HG02943 (cell line): ENCODE measurements around the gene SCN3B.

Experiments
- ATAC-seq: cut with Tn5 transposase; IDR thresholded peaks from one replicate; pipeline ENCODE4 v1.9.1; 2021; ENCODE audit warnings: mild to moderate bottlenecking, low read depth, moderate library complexity; ENCODE audit not compliant: unreplicated experiment

SCN3B gene

DNA sequence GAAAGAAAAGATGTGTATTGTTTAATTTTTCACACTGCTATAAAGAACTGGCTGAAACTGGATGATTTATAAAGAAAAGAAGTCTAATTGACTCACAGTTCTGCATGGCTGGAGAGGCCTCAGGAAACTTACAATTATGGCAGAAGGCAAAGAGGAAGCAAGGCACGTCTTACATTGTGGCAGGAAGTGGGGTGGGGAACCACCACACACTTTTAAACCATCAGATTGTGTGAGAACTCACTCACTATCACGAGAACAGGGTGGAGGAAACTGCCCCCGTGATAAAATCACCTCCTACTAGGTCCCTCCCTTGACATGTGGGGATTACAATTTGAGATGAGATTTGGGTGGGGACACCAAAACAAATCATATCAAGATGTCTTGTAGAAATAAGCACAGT lies 5.5 kb upstream of the SCN3B start:
- peak; percentile 69 for ATAC-seq

DNA sequence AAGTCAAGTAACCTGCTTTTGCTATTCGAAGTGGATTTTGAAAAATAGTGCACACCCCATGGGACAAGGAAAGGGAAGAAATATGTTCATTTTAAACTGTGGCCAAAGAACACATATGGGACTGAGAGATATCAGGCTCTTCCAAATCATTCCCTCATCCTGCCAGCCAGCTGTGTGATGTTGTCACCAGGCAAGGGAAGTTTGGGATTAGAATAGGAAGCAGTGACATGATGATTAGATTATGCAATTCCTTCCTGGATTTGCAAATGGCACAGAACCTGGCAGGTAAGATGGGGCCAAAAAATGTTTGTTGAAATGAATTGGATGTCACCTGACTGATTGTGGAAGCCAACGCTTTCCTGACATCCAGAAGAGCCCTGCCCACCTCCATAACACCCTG lies 4.9 kb upstream of the SCN3B start:
- no peak for ATAC-seq

DNA sequence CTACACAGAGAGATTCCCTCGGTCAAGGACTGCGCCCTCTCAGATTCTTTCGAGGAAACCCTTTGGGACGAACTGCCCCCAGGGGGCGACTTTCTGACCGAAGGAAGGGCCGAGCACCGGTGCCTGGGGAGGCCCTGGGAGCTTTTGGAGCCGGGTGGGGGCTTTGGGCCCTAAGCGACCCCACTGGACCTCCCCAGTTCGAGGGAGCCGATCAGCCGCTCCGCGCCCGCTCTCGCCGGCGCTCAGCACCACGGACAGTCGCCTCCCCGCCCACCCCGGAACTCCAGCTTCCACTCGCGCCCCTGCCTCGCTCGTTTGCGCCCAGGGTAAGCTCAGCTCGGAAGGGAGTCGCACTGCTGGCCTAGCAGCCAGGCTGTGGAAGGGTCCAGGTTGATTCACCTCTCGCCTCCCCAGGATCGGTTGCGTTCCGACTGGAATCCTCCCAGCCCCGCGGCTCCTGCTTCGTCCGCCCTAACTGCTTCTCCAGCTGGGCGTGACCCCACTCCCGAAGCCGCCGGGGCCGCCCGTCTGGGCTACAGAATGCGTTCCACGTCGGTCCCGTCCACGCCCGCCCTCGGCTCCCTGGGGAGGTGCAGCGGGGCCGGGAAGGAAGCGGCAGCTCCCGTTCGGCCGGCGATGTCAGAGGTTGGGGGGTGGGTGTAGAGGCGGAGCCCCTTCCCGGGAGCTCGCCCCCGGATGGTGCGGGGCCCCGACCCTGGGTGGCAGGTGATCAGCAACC lies 428 bp downstream of the SCN3B start:
- no peak for ATAC-seq

DNA sequence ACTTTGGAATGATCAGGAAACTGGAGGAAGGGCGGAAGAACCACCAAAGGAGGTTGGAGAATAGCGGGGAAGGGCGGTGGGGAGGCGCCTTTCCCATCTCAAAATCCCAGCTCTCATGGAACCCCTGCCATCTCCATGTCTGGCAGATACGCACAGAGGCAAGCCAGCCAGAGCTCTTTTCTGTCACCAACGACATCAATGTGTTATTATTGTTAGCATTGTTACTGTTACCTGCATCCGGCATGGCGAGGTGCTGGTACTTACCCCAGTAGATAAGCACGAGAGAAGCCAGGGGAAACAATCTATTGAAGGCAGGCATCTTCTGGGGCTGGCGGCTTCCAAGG lies 969 bp downstream of the SCN3B start:
- no peak for ATAC-seq

GRCh38 chr11:123652599-123652998 lies 1.8 kb downstream of the SCN3B start:
- ATAC-seq, result no peak

- ATAC-seq, result no peak
These were observed 3.5 kb downstream of the SCN3B start for GRCh38 chr11:123650901-123651300.

GRCh38 chr11:123645286-123645975 lies 9.0 kb downstream of the SCN3B start:
- ATAC-seq, result no peak

DNA sequence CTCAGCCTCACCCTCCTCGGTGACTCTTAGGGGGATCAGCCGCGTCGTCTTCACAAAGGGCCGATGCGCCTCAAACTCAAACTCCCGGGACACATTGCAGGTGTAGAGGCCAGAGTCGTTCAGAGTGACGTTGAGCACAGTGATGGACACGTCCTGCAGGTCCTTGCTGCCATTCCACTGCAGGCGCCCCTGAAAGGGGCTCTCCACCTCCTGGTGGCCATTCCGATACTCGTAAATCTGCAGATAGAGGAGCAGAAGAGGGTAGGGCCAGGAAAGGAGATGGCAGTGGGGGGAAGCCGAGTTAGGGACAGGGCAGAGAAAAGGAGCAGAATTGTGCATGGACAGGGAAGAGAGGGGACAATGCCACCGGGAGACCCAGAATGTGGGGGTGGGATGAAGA lies 12.0 kb downstream of the SCN3B start:
- no peak for ATAC-seq

- ATAC-seq, result no peak
These were observed 13.0 kb downstream of the SCN3B start for GRCh38 chr11:123641495-123641840.

DNA sequence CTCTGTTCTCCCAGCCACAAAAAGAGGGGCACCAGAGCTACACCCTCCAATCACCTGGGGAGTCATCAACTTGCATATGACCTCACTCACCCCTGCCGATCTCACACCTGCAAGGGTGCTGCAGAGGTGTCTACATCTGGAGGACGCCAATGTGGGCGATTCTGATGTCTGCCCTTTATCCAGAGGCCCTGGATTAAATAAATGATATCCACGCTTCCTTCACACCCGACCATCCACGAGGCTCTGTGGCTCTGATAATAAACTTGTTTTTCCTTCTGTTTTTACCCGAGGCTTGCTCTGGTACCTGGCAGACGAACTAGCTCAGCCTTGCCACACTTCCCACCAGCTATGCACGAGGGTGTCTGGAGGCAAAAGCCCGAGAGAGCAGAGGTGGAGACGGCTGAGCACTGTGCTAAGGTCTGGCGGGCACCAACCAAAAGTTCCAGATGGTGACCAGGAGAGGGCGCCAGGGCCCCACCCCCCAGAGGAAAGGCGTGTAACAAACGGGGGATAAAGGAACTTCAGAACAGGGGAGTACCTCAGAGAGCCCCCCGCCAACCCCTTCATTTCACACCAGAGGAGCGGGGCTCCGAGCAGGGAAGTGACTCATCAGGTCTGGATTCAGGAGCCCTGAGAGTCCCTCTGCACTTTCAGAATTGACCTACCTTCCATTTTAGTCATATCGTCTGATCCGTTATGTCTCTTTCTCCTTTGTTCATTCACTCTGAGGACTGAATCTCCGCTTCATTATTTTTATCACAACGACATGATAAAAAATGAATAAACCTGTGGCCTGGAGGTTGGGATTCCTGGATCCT lies 13.5 kb downstream of the SCN3B start:
- ATAC-seq, result no peak

GRCh38 chr11:123640029-123640428 lies 14.4 kb downstream of the SCN3B start:
- ATAC-seq, result no peak

DNA sequence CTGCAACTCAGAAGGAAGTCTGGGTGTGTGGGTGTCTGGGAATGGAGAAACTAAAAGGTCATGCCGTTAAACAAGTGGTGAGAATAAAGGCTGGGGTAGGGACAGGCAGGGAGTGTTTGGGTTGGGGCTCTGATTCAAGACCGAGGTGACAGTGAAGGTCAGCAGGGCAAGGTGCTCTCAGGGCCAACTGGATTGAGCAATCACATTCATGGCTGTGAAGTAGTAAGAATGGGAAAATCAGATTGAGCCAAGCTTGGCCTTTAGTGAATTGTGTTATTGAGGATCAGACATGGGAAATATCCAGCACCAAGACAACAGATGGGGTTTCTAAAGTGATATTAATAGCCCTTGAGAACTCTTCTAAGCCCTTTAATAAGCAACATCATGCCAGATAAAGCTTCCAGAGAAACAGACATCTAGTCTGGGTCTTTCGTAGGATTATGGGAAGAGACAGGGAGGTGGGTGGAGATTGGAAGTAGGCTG lies 24.3 kb downstream of the SCN3B start:
- ATAC-seq, result no peak

DNA sequence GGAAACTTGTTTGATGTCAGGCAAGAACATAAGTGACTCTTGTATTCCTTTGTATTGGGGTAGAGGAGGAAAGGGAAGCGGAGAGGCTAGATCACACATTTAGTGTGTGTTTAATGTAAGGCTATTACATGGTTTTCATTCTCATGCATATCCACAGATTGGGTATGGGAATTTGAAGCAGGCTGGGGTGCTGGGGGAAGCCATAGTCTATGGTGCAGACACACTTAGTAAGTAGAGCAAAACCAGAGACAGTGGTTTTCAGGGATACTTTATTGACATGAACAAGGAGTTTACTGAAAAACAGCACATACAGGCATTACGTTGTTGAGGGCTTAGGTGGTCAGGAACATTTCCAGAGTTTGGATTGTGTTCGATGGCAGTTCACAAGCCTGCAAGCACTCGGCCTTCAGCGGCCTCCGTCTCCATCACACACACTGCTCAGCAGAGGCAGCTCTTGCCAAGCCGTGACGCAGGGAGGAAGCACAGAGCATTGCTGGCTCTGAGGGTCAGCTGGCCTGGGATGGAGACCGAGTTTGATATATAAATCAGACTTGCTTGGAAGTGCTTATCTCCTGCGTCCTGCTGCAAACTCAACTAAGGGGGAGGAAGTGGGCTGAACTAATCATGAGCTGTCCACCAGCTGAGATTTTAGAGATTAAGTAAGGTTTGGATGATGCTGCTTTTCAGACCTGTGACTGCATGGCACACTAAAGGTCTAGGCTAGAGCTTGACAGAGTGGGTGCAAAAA lies 25.3 kb downstream of the SCN3B start:
- ATAC-seq, result no peak

DNA sequence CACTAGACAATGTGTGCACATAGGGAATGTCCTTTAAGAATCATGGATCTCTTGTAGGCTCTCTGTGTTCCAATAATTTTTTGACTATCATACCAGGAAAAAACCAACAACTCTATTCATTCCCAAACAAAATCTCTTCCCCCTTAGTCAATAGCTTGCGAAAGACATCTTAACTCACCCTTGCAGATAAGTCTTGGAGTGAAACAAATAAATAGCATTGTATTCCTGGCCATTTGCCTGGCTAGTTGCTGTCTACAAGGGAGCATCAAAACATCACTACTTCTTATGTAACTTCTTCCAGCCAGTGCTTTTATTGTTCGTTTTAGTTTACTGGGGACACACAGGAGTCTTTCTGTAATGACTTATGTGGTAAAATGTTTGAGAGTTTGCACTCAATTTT lies 29.4 kb downstream of the SCN3B start:
- no peak for ATAC-seq

GRCh38 chr11:123622576-123622975 lies 31.8 kb downstream of the SCN3B start:
- no peak for ATAC-seq

DNA sequence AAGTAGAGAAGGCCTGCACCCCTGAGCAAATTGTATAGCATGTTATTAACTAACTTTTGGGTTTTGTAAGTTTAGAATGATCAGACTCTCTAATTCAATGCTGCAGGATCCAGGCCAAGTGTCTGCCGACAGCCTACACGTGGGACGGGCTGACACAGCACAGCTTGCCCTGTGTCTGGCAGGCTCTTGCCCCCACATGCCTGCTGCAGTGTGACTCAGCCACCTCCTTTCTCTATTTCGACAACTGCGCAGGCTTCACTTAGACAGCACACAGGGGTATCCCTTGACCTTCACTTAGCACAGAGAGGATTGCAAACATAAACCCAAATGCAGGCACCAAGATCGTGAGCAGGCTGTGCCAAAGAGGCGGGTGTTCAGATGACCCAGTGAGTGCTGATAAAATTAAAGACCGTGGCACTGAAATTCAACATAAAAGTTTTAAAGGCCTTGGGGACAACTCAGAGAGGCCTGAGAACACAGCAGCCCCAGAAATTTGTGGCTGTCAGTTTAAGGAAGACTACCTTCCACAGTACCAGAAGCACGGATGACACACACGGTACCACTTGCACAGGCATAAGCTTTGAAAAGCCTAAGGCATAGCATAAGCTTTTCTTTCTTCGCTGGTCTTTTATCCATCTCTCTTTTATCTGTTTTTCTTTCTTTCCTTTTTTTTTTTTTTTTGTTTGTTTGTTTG lies 37.8 kb downstream of the SCN3B start:
- ATAC-seq, result no peak

GRCh38 chr11:123611698-123612097 lies 42.7 kb downstream of the SCN3B start:
- no peak for ATAC-seq

DNA sequence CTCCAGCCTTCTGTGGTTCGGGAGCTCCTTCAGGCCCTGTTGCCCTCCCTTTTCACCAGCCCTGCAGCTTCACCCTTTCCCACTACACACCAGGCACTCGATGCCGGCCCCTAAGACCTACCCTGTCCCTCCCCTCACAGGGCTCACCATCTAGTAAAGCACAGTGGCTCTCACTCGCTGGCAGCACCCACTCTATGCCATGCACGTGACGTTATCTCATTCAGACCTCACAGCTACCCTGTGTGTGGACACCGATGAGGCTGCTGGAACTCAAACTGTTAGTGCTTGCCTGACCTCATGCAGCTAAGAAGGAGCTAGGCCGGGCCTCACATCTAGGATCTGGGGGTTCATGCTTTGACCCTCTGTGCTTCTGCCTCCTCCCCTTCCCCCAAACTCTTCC lies 45.5 kb downstream of the SCN3B start:
- ATAC-seq, result no peak

GRCh38 chr11:123608371-123608770 lies 46.1 kb downstream of the SCN3B start:
- ATAC-seq, result no peak

DNA sequence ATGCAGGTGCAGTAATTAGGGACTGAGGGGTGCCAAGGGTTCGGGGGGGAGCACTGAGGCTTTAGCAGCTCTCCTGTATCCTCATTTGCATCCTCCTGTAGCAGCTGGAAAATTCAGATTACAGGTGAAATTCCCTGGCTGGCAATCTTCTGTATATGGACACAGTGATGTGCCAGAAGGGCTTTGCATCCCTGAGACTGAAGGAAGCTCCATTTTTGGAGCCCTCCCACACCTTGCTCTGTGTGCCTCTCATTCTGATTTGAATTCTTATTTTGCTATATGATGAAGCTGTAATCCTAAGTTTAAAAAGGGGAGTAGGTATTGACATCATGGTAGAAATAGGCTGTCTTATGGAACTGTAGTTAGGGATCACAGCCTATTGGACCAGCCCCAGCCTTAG lies 46.6 kb downstream of the SCN3B start:
- ATAC-seq, result no peak
